Measurements from ENCODE around the gene PPP4R3B. TPM values are rescaled to one million over a fixed set of nuclear protein-coding genes. Genes with fewer than 3 reads are reported as not detected.

Gene PPP4R3B
- total RNA-seq = 100 to 1,000 TPM in 1 of 5 donors, 10 to 100 TPM in 4; 31.5 to 110 (median 66.3) TPM
- 10 to 100 TPM; 17.4 to 31.3 (median 25.0) TPM for polyA plus RNA-seq
- long read RNA-seq, donor 1, full-length matches to known transcripts = 1 of 15 reads
- long read RNA-seq, donor 1, partial matches to known transcripts = 14 of 15 reads
- long read RNA-seq, donor 1, other reads (novel, unspliced or antisense) = 0 of 15 reads
- long read RNA-seq, donor 2, full-length matches to known transcripts = 4 of 4 reads
- long read RNA-seq, donor 2, partial matches to known transcripts = 0 of 4 reads
- long read RNA-seq, donor 2, other reads (novel, unspliced or antisense) = 0 of 4 reads
- long read RNA-seq, donor 3 = 0 reads
- long read RNA-seq, donor 4 = 0 reads
- long read RNA-seq, donor 5, full-length matches to known transcripts = 1 of 6 reads
- long read RNA-seq, donor 5, partial matches to known transcripts = 5 of 6 reads
- long read RNA-seq, donor 5, other reads (novel, unspliced or antisense) = 0 of 6 reads
- long read RNA-seq, donor 6 = 0 reads
- long read RNA-seq, donor 7, full-length matches to known transcripts = 2 of 8 reads
- long read RNA-seq, donor 7, partial matches to known transcripts = 6 of 8 reads
- long read RNA-seq, donor 7, other reads (novel, unspliced or antisense) = 0 of 8 reads
- long read RNA-seq, donor 8, full-length matches to known transcripts = 7 of 7 reads
- long read RNA-seq, donor 8, partial matches to known transcripts = 0 of 7 reads
- long read RNA-seq, donor 8, other reads (novel, unspliced or antisense) = 0 of 7 reads
- long read RNA-seq, donor 9, partial matches to known transcripts = 8 of 8 reads
- long read RNA-seq, donor 9, other reads (novel, unspliced or antisense) = 0 of 8 reads
- long read RNA-seq, donor 10, full-length matches to known transcripts = 1 of 1 reads
- long read RNA-seq, donor 10, partial matches to known transcripts = 0 of 1 reads
- long read RNA-seq, donor 10, other reads (novel, unspliced or antisense) = 0 of 1 reads

DNA sequence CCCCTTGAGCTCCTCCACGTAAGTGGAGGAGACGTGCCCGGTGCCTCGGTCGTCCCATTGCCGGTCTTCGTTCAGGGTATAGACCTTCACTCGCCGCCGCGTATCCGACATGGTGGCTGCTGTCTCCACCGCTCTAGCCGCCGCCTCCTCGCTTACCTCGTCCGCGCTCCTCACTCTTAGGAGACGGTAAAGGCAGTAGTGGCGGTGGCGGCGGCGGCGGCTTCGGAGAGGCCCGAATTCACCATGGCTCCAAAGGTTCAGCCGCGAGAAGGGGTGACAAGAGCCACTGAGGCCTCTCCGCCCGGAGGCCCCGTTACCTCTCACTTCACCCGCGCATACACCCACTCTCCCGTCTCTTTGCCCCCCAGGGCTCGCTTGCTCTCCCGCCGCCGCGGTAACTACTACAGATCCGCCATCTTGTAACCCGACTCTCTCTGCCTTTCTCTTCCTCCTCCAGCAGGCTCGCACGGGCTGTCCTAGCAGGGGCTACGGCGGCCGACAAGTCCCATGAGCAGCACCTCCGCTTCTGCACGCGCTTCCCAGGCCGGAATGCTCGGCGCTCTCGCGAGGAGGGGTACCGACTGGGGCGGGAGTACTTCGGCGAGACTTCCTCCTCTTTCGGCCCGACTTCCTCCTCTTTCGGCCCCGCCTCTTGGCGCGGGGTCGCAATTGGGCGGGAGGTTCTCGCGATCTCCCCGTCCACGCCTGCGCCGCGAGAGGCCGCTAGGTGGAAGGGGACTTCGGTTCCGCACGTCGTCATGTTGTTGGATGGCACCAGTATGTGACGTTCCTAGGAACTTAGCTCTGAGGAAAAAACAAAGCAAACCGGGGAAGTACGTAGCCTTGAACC is at the start of gene PPP4R3B:
PPP4R3B (minus strand) TSS at position 448 of the 850 bp plus-strand sequence; CDS start at position 111, 337 bp downstream.
- Histone ChIP-seq H3K4me1 (peaks cover 36 to 63% (median 49%) of the 10 kb centered on the region in 4 donors), H3K4me3 (peak within 1 kb of the TSS; percentile 88 to 99 (median 96)), H3K36me3 (peaks cover 4 to 42% (median 36%) of the 10 kb centered on the region in 4 donors), H3K9me3 (no peaks in the 10 kb centered on the region), H3K27me3 (no peaks in the 10 kb centered on the region), H3K27ac (peak within 1 kb of the TSS; percentile 90 to 99 (median 98))
- WGBS, 5 donors = 0 to 1% (median 0%) methylated on average over 49 to 82 of the region's 82 CpGs
- intact Hi-C loops (cut with DNase I; ENCODE audit: low total_unique reads) = no loop called here
- TF ChIP-seq EP300 (IDR thresholded peaks at IDR 0.05) (no peak), POLR2AphosphoS5 (IDR thresholded peaks at IDR 0.05) (peak; percentile 99), POLR2A (IDR thresholded peaks at IDR 0.05) (peak in 2 of 4 donors; percentile 87 to 91)
- TF ChIP-seq, protein P1, sequence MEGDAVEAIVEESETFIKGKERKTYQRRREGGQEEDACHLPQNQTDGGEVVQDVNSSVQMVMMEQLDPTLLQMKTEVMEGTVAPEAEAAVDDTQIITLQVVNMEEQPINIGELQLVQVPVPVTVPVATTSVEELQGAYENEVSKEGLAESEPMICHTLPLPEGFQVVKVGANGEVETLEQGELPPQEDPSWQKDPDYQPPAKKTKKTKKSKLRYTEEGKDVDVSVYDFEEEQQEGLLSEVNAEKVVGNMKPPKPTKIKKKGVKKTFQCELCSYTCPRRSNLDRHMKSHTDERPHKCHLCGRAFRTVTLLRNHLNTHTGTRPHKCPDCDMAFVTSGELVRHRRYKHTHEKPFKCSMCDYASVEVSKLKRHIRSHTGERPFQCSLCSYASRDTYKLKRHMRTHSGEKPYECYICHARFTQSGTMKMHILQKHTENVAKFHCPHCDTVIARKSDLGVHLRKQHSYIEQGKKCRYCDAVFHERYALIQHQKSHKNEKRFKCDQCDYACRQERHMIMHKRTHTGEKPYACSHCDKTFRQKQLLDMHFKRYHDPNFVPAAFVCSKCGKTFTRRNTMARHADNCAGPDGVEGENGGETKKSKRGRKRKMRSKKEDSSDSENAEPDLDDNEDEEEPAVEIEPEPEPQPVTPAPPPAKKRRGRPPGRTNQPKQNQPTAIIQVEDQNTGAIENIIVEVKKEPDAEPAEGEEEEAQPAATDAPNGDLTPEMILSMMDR (IDR thresholded peaks at IDR 0.05) = peak in 5 of 7 experiments; percentile 35 to 84 (median 67)
- DNase-seq = peak; percentile 99 to 100

DNA sequence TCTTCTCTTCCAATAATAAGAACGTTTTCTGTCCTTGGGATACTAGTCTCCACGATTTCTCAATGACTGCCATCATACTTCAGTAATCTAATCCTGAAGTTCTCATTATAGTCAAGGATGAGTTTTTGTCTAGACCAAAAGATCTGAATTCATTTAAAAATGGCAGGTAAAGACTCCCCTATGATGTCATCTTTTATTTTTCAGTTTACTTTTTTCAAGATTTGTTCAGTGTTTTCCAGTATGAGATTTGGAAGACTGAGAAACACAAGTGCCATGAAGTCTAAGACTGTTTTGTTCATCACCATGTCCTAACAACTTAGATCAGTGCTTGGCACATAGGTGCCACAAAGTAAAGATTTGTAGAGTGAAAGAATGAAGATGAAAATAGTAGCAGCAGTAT is 35.8 kb upstream of the PPP4R3B start:
- H3K27me3 ChIP-seq = no peaks in the 10 kb centered on the region
- intact Hi-C loops (cut with DNase I; ENCODE audit: low total_unique reads) = no loop called here
- peaks cover 18 to 66% (median 51%) of the 10 kb centered on the region in 4 donors for H3K36me3 ChIP-seq
- no peaks in the 10 kb centered on the region for H3K4me1 ChIP-seq
- H3K9me3 ChIP-seq = no peaks in the 10 kb centered on the region
- H3K4me3 ChIP-seq = no peak overlapping the region
- no peak for DNase-seq
- TF ChIP-seq POLR2AphosphoS5 (IDR thresholded peaks at IDR 0.05) = no peak
- no peak for TF ChIP-seq POLR2A (IDR thresholded peaks at IDR 0.05)
- TF ChIP-seq, protein P1 (IDR thresholded peaks at IDR 0.05) = no peak
- H3K27ac ChIP-seq = no peak overlapping the region
- 89 to 99% (median 95%) methylated on average over 2 of the region's 2 CpGs for WGBS, 5 donors

DNA sequence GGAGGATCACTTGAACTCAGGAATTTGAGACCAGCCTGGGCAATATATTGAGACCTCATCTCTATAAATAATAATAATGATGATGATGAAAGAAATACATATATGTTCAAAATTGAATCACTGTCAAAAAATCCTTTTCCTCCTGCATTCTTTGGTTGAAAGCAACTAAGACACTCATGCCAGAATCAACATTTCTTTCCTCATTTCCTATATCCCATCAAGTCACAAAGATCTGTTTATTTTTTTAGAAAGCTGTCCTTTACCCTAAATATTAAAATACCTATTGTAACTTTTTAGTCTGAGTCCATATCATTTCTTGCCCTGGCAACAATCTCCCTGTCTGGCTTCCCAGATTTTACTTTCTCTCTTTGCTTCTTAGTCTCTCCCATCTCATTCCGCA is 31.8 kb upstream of the PPP4R3B start:
- Histone ChIP-seq H3K9me3 (no peaks in the 10 kb centered on the region), H3K27me3 (no peaks in the 10 kb centered on the region), H3K36me3 (peaks cover 20 to 60% (median 56%) of the 10 kb centered on the region in 4 donors), H3K27ac (no peak overlapping the region), H3K4me3 (no peak overlapping the region), H3K4me1 (no peaks in the 10 kb centered on the region)
- WGBS, 5 donors = 97 to 100% (median 97%) methylated on average over 1 of the region's 1 CpG
- TF ChIP-seq, protein P1 (IDR thresholded peaks at IDR 0.05) = no peak
- no peak for TF ChIP-seq EP300 (IDR thresholded peaks at IDR 0.05)
- no peak for TF ChIP-seq POLR2A (IDR thresholded peaks at IDR 0.05)
- no peak for TF ChIP-seq POLR2AphosphoS5 (IDR thresholded peaks at IDR 0.05)
- DNase-seq = no peak
- intact Hi-C loops (cut with DNase I; ENCODE audit: low total_unique reads) = no loop called here
